ENCODE data around the gene SCRN2.

The SCRN2 gene

GRCh38 chr17:47803751-47804150 is 37.3 kb downstream of the SCRN2 start:
- no peak for DNase-seq

GRCh38 chr17:47803201-47803600 is 37.9 kb downstream of the SCRN2 start:
- DNase-seq = no peak

DNA sequence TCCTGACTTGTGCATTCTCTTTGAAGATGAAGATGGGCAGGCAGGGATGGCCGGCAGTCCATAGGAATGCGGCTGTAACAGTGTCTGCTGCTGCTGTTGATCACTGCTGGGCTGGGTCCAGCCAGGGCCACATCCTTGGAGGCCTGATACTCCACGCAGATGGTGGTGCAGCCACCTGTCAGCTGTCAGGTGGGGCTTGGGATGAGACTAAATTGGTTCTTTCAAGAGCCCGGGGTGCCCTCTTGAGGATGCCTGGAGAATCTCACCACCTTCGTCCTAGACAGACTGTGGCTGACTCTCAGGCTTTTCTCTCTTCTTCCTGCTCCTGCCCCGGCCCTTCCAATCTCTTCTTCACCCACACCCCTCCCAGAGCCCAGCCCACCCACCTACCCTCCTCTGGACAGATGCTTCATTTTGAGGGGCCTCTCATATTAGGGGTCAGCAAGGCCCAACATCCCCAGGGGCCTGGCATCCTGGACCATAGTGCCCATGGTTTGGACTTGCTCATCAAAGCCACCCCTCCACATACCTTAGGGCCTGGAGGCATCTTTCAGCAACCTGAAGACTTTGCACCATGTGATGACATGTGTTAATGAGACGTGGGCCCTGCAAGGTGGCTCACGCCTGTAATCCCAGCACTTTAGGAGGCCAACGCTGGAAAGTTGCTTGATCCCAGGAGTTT is 38.6 kb downstream of the SCRN2 start:
- peak; percentile 25 to 62 (median 54) for DNase-seq

DNA sequence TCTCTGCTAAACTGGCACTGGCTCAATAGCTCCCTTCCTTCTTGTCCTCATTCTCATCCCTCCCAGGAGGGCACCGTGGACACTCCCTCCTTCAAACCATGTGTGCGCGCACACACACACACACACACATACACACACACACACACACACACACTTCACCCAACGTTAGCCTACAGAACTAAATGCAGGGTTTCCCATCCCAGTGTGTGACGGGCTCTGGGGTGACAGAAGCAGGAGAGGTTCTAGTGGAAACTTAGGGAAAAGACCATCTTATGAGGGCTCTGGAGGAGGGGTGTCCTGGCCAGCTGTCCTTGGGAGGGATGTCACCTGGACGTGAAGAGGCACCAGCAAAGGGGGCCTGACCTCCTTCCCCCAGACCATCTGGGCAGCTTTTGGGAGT is 39.2 kb downstream of the SCRN2 start:
- DNase-seq = no peak

DNA sequence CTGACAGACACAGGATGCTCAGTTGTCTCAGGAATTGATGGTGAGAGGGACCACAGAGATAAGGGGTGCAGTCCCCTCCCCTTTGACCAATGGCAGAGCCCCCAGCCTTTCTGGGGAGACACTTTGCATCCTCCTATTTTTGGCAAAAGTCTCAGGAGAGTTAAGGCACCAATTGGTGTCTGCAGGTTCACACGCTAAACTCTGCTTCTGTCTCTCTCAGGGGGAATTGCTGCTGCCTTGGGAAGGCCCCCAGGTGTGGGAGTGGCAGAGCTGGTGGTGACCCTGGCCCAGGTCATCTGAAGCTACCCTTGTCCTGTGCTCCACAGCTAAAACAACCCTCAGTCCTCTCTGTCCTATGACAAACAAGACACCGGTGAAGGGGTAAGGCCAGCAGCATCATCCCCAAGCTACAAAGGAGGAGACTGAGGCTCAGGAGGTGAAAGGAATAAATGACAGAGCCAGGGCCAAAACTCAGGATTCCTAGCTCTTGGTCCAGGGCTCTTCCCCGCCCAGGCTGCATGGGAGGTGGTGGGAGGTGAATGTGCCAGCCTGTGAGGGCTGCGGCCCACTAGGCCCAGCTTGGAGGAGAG is 39.8 kb downstream of the SCRN2 start:
- no peak for DNase-seq

DNA sequence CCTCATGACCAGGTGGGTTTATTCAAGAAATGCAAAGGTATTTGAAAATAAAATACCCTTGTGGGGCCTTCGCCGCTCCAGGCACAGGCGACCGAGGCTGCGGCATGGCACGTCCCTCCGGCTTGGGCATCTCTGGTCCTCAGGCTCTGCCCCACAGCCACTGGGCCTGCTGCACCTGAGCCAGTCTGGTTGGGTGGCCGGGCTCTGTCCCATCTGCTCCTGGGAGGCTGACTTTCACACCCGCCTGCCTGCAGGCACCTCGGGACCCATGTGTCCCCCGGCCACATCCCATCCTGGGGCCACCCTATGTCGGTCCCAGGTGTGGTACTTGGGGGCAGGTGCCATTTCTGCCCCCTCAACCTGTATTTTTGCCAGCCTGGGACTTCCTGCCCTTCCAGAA is 40.4 kb downstream of the SCRN2 start:
- no peak for DNase-seq

GRCh38 chr17:47797797-47798196 is 43.3 kb downstream of the SCRN2 start:
- peak in 2 of 4 experiments; percentile 19 to 29 for DNase-seq

DNA sequence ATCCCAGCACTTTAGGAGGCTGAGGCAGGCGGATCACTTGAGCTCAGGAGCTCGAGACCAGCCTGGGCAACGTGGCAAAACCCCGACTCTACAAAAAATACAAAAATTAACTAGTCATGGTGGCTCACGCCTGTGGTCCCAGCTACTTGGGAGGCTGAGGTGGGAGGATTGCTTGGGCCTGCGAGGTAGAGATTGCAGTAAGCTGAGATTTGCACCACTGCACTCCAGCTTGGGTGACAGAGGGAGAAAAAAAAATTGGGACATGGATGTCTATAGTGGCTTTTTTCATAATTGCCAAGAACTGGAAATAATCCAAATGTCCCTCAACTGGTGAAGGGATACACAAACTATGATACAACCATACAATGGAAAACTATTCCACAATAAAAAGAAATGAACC is 48.1 kb downstream of the SCRN2 start:
- no peak for DNase-seq

GRCh38 chr17:47792457-47792856 is 48.6 kb downstream of the SCRN2 start:
- DNase-seq = no peak

GRCh38 chr17:47791025-47791424 is 50.0 kb downstream of the SCRN2 start:
- no peak for DNase-seq

DNA sequence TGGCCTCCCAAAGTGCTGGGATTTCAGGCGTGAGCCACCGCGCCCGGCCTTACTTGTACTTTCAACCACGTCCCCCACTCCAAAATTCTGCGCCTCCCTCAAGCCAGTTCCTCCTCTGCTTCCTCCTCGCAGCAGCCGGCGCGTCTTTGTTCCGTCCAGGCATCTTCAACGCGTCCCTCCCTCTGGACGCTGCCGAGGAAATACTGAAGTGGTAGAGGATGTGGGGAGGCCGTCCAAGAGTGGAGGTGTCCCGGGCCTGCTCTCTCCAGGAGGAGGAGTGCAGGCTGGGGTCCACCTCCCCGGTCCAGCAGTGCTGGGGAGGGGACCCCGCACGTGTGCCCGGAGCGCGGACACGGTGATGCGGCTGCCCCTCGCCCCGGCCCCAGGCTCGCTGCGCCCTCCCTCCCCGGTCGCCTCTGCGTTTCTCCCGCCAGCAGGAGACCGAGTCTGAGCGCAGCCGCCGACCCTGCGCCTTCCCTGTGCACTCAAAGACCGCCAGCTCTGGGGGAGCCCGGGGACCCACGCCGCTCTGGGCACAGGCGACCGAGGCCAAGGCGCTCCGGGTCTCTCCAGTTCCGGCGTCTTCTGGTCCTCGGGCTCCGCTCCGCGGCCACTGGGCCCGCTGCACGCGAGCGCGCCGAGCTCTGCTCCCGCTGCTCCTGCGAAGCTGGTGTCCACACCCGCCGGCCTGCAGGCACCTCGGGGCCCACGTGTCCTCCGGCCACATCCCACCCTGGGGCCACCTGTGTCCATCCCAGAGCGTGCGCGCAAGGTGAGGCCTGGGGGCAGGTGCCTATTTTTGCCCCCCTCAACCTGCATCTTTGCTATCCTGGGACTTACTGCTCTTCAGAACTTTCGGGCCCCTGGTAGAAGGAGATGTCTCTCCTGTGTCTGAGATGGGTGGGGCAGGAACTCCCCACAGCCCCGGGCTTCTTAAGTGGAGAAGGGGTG is 51.2 kb downstream of the SCRN2 start:
- peak; percentile 57 to 85 (median 68) for DNase-seq
